Natural killer cell (primary cell): ENCODE results near the gene CBLL2. TPM values are rescaled to one million over a fixed set of nuclear protein-coding genes. Genes with fewer than 3 reads are reported as not detected.

ENCODE experiments used
- ATAC-seq, 3 donors: fragments of 150-1000 bp in 2 of 3; fragments of 200-7000 bp in 1 of 3; cut with Tn5 transposase; 1 replicate in 1 of 3; 2 replicates in 2 of 3; pipeline ENCODE4 v1.10.0; 2021; ENCODE audit warnings: mild to moderate bottlenecking in 2 of 3, moderate library complexity in 2 of 3
- DNase-seq, 2 donors: peaks; one replicate each; pipeline versions ENCODE4 v3.0.0 to v3.0.0-alpha.2; 2013 to 2021; ENCODE audit warnings: mixed read lengths in 1 of 2
- H3K27ac ChIP-seq: one replicate; pipeline ENCODE4 v1.5.1; 2013; ENCODE audit warnings: mild to moderate bottlenecking, low read length
- H3K27me3 ChIP-seq: one replicate; pipeline ENCODE4 v1.6.1; 2013; ENCODE audit warnings: low read length; ENCODE audit not compliant: control insufficient read depth, insufficient read depth
- H3K36me3 ChIP-seq: one replicate; pipeline ENCODE4 v1.6.1; 2013; ENCODE audit warnings: low read length; ENCODE audit not compliant: control insufficient read depth, insufficient read depth
- H3K4me1 ChIP-seq: one replicate; pipeline ENCODE4 v1.6.1; 2013; ENCODE audit warnings: low read length; ENCODE audit not compliant: control insufficient read depth, insufficient read depth
- H3K4me3 ChIP-seq: one replicate; pipeline ENCODE4 v1.5.1; 2013; ENCODE audit warnings: low read length
- H3K9me3 ChIP-seq: one replicate; pipeline ENCODE4 v1.6.1; 2013; ENCODE audit warnings: low read length; ENCODE audit not compliant: control insufficient read depth, insufficient read depth
- H3K27ac Mint-ChIP-seq, 2 donors: one replicate each; pipeline ENCODE4 v1.8.0; 2022; ENCODE audit warnings: mild to moderate bottlenecking in 2 of 2, mixed read lengths in 2 of 2, moderate library complexity in 1 of 2
- H3K27me3 Mint-ChIP-seq, 2 donors: one replicate each; pipeline ENCODE4 v1.8.0; 2022; ENCODE audit warnings: low read depth in 2 of 2, mixed read lengths in 2 of 2
- H3K36me3 Mint-ChIP-seq: one replicate; pipeline ENCODE4 v1.8.0; 2022; ENCODE audit warnings: mixed read lengths
- H3K4me1 Mint-ChIP-seq, 2 donors: one replicate each; pipeline ENCODE4 v1.8.0; 2022; ENCODE audit warnings: mixed read lengths in 2 of 2
- H3K4me3 Mint-ChIP-seq: one replicate; pipeline ENCODE4 v1.8.0; 2022; ENCODE audit warnings: mild to moderate bottlenecking, moderate library complexity, mixed read lengths
- H3K9me3 Mint-ChIP-seq, 2 donors: one replicate each; pipeline ENCODE4 v1.8.0; 2022; ENCODE audit warnings: mixed read lengths in 2 of 2
- CTCF ChIP-seq: fragments of 200-600 bp; IDR thresholded peaks from one replicate; pipeline ENCODE4 v1.8.0; 2022; ENCODE audit warnings: antibody characterized with exemption
- WGBS: methylation state at CpG from one replicate; pipeline ENCODE4 v1.1.7; 2013; ENCODE audit warnings: missing lambda C conversion rate; ENCODE audit not compliant: insufficient coverage; 5-methylcytosine and 5-hydroxymethylcytosine counted together
- intact Hi-C: fragments of 100-400 bp; cut with micrococcal nuclease; formaldehyde crosslinking; loops from one replicate; pipeline ENCODE4 v1.14.2; 2022
- total RNA-seq, 4 donors: library from RNA; stranded (reverse); fragments of 120-200 nt in 1 of 4; gene quantifications; one replicate each; pipeline versions ENCODE4 v1.2.3 to v1.2.4, GENCODE V29; 2013 to 2022

Gene CBLL2
- total RNA-seq, 3 donors from 2014 or later (not counting 1 experiment from before 2014, with no cell fraction given), result not detected

- Mint-ChIP-seq H3K9me3 (peaks cover 2 to 3% of the 10 kb centered on the region in 2 donors), H3K27me3 (no peaks in the 10 kb centered on the region), H3K27ac (no peak overlapping the region), H3K4me3 (no peak overlapping the region), H3K4me1 (no peaks in the 10 kb centered on the region), H3K36me3 (no peaks in the 10 kb centered on the region)
- intact Hi-C loops, result no loop called here
- Histone ChIP-seq H3K27me3 (no peaks in the 10 kb centered on the region), H3K4me1 (no peaks in the 10 kb centered on the region), H3K36me3 (no peaks in the 10 kb centered on the region), H3K4me3 (no peak overlapping the region), H3K27ac (no peak overlapping the region), H3K9me3 (no peaks in the 10 kb centered on the region)
- ATAC-seq (no peak), DNase-seq (no peak)
- 80% methylated on average over 1 of the region's 2 CpGs for WGBS
- no peak for TF ChIP-seq CTCF
These were observed 24.2 kb downstream of the CBLL2 start for GRCh38 chrX:22296871-22297270.

GRCh38 chrX:22300130-22300529 lies 27.4 kb downstream of the CBLL2 start:
- no peak overlapping the region for H3K27ac ChIP-seq
- H3K27me3 Mint-ChIP-seq, result no peaks in the 10 kb centered on the region
- WGBS, result 0% methylated on average over 2 of the region's 2 CpGs

GRCh38 chrX:22310779-22311178 lies 38.1 kb downstream of the CBLL2 start:
- no peak overlapping the region for H3K27ac Mint-ChIP-seq
- H3K4me3 ChIP-seq, result no peak overlapping the region
- DNase-seq (no peak), ATAC-seq (no peak)
- no peaks in the 10 kb centered on the region for H3K4me1 Mint-ChIP-seq
- peaks cover 0 to 2% of the 10 kb centered on the region in 2 donors for H3K9me3 Mint-ChIP-seq
- TF ChIP-seq CTCF, result no peak
- WGBS, result 75% methylated on average over 1 of the region's 3 CpGs
- no peak overlapping the region for H3K27ac ChIP-seq
- H3K36me3 Mint-ChIP-seq, result no peaks in the 10 kb centered on the region
- no peak overlapping the region for H3K4me3 Mint-ChIP-seq
- H3K9me3 ChIP-seq, result no peaks in the 10 kb centered on the region
- H3K27me3 ChIP-seq, result no peaks in the 10 kb centered on the region
- no peaks in the 10 kb centered on the region for H3K4me1 ChIP-seq
- intact Hi-C loops, result no loop called here
- no peaks in the 10 kb centered on the region for H3K36me3 ChIP-seq
- H3K27me3 Mint-ChIP-seq, result no peaks in the 10 kb centered on the region

More at GRCh38 chrX:22300130-22300529, 27.4 kb downstream of the CBLL2 start:
- ATAC-seq (no peak), DNase-seq (no peak)
- no peak for TF ChIP-seq CTCF
- H3K36me3 Mint-ChIP-seq, result no peaks in the 10 kb centered on the region
- H3K27ac Mint-ChIP-seq, result no peak overlapping the region
- H3K36me3 ChIP-seq, result no peaks in the 10 kb centered on the region
- H3K9me3 ChIP-seq, result no peaks in the 10 kb centered on the region
- H3K4me1 Mint-ChIP-seq, result no peaks in the 10 kb centered on the region
- H3K4me3 Mint-ChIP-seq, result no peak overlapping the region
- no peaks in the 10 kb centered on the region for H3K27me3 ChIP-seq
- intact Hi-C loops, result no loop called here
- H3K9me3 Mint-ChIP-seq, result peaks cover 0 to 2% of the 10 kb centered on the region in 2 donors
- H3K4me1 ChIP-seq, result no peaks in the 10 kb centered on the region
- H3K4me3 ChIP-seq, result no peak overlapping the region

- no peaks in the 10 kb centered on the region for H3K36me3 Mint-ChIP-seq
- H3K4me1 ChIP-seq, result no peaks in the 10 kb centered on the region
These were observed 41.1 kb downstream of the CBLL2 start for GRCh38 chrX:22313766-22314165.

More at GRCh38 chrX:22313766-22314165, 41.1 kb downstream of the CBLL2 start:
- Histone ChIP-seq H3K36me3 (no peaks in the 10 kb centered on the region), H3K9me3 (no peaks in the 10 kb centered on the region), H3K27ac (no peak overlapping the region), H3K4me3 (no peak overlapping the region), H3K27me3 (no peaks in the 10 kb centered on the region)
- no peak overlapping the region for H3K27ac Mint-ChIP-seq
- H3K9me3 Mint-ChIP-seq, result peaks cover 0 to 2% of the 10 kb centered on the region in 2 donors
- DNase-seq (no peak), ATAC-seq (no peak)
- H3K4me3 Mint-ChIP-seq, result no peak overlapping the region
- no peak for TF ChIP-seq CTCF
- 73% methylated on average over 1 of the region's 3 CpGs for WGBS
- H3K27me3 Mint-ChIP-seq, result no peaks in the 10 kb centered on the region
- H3K4me1 Mint-ChIP-seq, result no peaks in the 10 kb centered on the region
- intact Hi-C loops, result no loop called here
